IPS-15b (cell line): Measurements from ENCODE around the gene FGFBP1.

ENCODE experiments used
- H3K27me3 ChIP-seq: one replicate; pipeline ENCODE4 v1.6.1; 2013; ENCODE audit warnings: low read length; ENCODE audit not compliant: control insufficient read depth, insufficient read depth
- H3K36me3 ChIP-seq: one replicate; pipeline ENCODE4 v1.6.1; 2013; ENCODE audit warnings: low read length; ENCODE audit not compliant: control insufficient read depth, insufficient read depth
- H3K4me1 ChIP-seq: one replicate; pipeline ENCODE4 v1.6.1; 2013; ENCODE audit warnings: mild to moderate bottlenecking, low read length; ENCODE audit not compliant: control insufficient read depth, insufficient read depth
- H3K4me3 ChIP-seq: one replicate; pipeline ENCODE4 v1.5.1; 2013; ENCODE audit warnings: low read depth, low read length
- H3K9ac ChIP-seq: one replicate; pipeline ENCODE4 v1.6.1; 2013; ENCODE audit warnings: low read depth, mild to moderate bottlenecking, low read length
- H3K9me3 ChIP-seq: one replicate; pipeline ENCODE4 v1.6.1; 2013; ENCODE audit warnings: mild to moderate bottlenecking, low read length; ENCODE audit not compliant: control insufficient read depth, insufficient read depth

FGFBP1 gene

DNA sequence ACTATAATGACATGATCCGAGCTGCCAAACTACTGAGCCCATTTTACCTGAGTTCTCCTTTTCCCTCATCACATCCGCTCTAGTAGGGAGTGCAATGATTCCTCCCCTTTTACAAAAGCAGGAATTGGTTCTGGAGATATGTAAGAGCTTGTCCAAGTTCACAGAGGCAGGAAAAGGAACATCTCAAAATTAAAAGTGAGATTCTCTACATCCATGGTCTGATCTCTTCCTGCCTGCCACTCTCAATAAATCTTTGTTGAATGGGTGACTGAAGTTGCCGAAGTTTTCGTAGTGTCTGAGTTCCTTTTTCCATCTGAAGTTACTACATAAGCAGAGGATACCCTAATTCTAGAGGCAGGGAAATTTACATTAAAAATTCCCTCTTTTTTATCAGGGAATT is at the start of gene FGFBP1:
Gene FGFBP1, minus strand, starts transcription at position 101 of the 400 bp plus-strand sequence. CDS start 2,108 bp downstream, outside the sequence.
- Histone ChIP-seq H3K9me3 (no peaks in the 10 kb centered on the region), H3K27me3 (no peaks in the 10 kb centered on the region), H3K36me3 (no peaks in the 10 kb centered on the region), H3K4me1 (no peaks in the 10 kb centered on the region), H3K4me3 (no peak within 1 kb of the TSS), H3K9ac (no peak within 1 kb of the TSS)

DNA sequence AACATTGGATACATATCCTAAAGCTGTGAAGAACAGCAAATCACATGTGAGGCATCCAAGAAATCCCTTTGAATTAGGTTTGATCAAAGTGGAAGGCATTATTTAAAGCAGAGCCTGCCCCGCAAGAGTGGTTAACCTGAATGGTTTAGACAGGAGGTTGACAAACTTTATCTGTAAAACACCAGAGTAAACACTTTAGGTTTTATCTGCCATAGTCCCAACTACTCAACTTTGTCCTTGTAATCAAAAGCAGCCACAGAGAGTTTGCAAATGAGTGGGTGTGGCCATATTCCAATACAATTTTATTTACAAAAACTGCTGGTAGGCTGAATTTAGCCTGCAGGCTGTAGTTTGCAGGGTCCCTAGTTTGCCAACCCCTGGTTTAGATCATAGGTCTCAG is 49.7 kb upstream of the FGFBP1 start:
- Histone ChIP-seq H3K4me1 (no peaks in the 10 kb centered on the region), H3K27me3 (no peaks in the 10 kb centered on the region), H3K9me3 (no peaks in the 10 kb centered on the region), H3K4me3 (no peak overlapping the region), H3K9ac (no peak overlapping the region), H3K36me3 (peaks cover 12% of the 10 kb centered on the region)

DNA sequence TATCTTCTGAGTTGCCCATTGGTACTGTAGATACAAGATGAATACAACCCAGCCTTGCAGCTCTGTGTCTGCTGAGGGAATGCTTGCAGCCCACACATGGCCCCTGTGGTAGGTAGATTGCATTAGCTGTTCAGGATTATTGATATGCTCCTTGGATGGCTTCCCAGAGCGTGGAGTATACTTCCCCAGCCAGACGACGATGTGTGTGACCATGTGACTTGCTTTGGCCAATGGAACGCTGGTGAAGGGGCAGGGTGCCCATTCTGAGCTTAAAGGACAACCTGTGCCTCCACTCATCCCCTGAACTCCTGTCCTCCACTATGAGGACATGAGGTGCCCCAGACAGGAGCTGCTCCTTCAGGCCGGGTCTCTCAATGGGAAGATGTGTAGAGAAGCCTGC is 48.4 kb upstream of the FGFBP1 start:
- H3K9me3 ChIP-seq, result no peaks in the 10 kb centered on the region
- no peak overlapping the region for H3K4me3 ChIP-seq
- peaks cover 20% of the 10 kb centered on the region for H3K36me3 ChIP-seq
- H3K4me1 ChIP-seq, result no peaks in the 10 kb centered on the region
- no peak overlapping the region for H3K9ac ChIP-seq
- no peaks in the 10 kb centered on the region for H3K27me3 ChIP-seq

DNA sequence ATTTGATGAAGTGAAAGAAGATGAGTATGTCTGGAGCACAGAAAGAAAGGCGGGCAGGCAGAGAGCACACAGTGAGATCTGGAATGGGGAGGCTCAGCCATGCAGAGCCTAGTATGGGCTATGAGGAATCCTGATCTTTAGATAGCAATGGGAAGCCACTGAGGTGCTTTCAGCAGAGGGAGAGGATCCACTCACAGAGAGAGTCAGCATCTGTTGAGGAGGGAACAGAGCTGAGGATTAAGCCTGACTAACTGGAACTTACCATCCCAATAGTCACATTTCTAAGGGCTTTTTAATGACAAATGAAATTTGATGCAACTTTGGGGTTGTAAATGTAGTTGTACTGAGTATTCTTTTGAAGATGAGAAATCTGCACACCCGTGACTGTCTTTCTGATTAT is 45.1 kb upstream of the FGFBP1 start:
- peaks cover 18% of the 10 kb centered on the region for H3K36me3 ChIP-seq
- H3K27me3 ChIP-seq, result no peaks in the 10 kb centered on the region
- no peak overlapping the region for H3K4me3 ChIP-seq
- no peak overlapping the region for H3K9ac ChIP-seq
- H3K9me3 ChIP-seq, result no peaks in the 10 kb centered on the region
- peaks cover 2% of the 10 kb centered on the region for H3K4me1 ChIP-seq

DNA sequence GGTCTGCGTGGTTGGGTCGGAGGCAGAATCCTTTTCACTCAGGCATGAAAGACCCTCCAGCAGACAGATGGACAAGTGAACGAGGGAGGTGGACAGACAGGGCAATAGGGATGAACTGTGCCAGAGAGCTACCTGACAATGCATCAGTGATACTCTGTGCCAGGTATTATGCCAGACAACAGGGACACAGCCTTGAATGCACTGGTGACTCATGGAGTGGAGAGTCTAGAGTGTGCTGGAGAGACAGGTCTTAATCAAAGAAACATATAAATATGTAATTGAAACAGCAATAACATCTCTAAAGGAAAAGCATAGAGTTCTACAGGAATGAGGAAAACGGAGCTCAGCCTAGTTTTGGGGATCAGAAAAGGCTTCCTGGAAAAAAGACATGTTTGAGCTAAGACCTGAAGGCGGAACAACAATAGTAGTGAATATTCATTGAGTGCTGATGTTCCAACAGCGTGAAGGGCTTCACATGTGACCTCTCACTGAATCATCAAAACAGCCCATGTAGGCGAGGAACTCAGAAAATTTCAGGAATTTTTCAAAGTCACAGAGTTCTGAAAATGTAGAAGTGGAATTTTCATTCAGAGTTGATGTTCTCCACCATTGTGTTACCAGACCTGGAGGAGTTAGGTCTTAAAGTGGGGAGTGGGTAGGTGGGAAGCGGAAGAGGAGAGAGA is 44.4 kb upstream of the FGFBP1 start:
- Histone ChIP-seq H3K4me1 (peaks cover 2% of the 10 kb centered on the region), H3K36me3 (peaks cover 18% of the 10 kb centered on the region), H3K9ac (no peak overlapping the region), H3K9me3 (no peaks in the 10 kb centered on the region), H3K27me3 (no peaks in the 10 kb centered on the region), H3K4me3 (no peak overlapping the region)

DNA sequence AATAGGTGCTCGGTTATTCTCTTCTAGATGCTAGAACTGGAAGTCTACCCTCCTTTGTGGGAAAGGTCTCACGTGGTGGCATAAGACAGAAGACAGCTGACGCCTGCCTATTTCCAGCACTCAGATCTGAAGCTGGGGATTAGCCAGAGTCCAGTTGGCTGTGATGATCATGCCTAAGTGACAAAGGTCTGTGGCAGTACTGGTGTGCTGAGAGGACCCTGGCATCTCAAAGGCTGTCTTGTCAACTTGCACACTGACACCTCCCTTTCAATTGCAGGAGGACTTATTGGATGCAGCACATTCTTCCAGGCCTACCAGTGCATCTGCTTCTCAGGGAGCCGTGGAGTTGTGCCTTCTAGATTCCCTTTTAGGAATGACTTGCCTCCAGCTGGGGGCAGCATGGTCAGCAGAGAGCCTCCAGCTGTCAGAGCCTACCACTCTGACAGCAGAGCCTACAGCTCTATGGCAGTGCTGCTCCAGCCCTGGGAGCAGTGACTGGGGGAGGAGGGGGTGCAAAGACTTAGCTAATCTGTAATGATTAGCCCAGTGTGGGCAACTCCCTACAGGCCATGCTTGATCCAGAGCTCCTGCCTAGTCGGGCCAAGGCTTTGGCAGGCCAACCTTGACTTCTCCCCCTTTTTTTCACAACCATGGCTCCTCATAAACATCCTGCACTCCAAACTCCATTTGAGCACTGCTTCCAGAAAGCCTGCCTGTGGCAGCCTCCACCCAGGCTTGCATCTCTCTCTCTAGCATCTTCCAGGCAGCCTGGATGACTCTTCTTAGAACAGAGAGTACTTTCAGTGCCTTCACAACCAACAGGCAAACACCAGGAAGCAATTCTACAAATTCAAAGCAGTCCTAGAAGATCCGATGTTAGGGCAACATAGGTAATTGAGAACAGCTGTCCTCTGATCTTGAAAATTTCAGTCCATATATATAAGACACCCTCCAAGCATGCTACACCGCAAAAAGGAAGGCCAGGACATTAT is 38.2 kb upstream of the FGFBP1 start:
- no peak overlapping the region for H3K4me3 ChIP-seq
- no peak overlapping the region for H3K9ac ChIP-seq
- H3K27me3 ChIP-seq, result no peaks in the 10 kb centered on the region
- no peaks in the 10 kb centered on the region for H3K36me3 ChIP-seq
- H3K4me1 ChIP-seq, result peaks cover 2% of the 10 kb centered on the region
- H3K9me3 ChIP-seq, result no peaks in the 10 kb centered on the region

DNA sequence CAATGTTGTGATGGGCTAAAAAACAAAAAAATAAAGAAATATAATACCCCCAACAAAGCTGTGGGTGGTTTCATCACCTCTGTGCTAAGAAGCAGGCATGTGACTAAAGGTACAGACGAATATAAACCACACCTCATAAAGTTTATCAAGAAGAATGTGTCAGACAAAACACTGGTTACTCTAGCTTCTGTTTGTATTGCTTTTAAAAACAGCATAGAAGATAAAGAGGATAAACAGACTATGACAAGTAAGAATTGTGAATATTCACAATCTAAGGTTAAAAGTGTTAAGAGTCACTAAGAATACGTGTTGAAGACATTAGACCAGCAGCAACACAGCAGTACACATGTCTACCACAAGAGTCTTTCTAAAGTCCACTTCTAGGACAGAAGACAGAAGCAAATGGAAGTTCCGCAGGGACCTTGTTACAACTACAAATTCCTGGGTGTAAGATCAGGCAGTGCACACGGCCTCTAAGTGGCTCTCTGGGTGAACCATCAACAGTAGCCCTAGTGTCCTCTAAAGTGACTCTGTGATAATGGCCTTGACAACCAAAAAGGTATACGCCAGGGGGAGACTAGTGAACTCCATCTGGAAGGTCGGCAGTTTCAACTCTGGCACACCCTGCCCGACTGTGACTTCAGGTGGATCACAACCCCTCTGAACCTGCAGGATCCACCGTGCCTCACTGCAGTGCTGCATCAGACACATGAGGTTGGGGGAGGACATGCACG is 32.7 kb upstream of the FGFBP1 start:
- Histone ChIP-seq H3K9me3 (no peaks in the 10 kb centered on the region), H3K36me3 (no peaks in the 10 kb centered on the region), H3K9ac (no peak overlapping the region), H3K27me3 (no peaks in the 10 kb centered on the region), H3K4me1 (no peaks in the 10 kb centered on the region), H3K4me3 (no peak overlapping the region)

DNA sequence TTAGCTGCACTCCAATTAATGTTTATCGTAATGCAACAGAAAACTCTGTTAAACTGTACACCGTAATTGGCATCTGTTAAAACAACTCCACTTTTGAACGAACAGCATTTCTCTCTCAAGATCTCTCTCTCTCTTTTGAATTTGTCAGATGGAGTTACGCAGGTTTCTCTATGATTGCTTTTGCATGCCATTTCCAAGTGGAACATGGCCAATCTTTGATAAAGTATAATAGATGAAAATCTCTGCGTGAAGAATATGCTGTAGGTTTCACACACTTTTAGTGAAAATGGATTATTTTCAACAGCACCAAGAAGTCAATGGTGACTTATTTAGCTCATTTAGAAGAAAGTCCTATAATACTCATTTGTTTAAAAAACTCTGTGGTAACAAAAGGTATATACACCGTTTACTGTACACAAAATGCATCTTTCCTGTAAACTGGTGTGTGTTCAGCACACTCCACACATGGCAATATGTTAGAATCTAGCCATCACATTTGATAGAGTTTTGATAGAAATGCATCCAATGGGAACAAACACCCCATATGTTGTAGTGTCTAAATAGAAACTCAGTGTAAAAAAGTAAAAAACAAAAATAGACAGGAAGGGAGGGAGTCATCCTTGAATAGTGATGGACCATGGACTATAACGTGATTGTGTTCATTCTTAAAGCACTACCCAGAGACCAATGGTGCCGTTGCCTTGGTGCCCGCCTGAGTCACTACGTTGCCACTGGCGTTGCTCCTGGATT is 30.2 kb upstream of the FGFBP1 start:
- Histone ChIP-seq H3K4me3 (no peak overlapping the region), H3K36me3 (no peaks in the 10 kb centered on the region), H3K9me3 (no peaks in the 10 kb centered on the region), H3K4me1 (no peaks in the 10 kb centered on the region), H3K27me3 (no peaks in the 10 kb centered on the region), H3K9ac (no peak overlapping the region)

DNA sequence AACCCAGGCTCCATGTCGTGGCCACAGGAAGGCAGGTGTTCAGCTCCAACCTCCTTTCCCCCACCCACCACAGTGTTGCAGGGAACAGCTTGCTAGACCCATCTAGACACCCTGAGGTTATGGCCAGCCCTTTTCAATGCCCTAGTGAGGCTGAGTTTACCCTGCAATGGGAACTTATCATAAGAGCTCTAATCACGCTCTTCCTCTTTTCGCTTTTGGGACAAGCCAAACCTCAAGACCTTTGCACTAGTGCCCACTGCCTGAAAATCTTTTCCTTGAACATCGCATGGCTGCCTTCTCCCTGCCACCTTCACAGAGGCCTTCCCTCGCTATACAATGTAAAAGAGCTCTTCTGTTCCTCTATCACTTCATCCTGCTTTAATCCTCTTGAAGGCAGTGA is 26.8 kb upstream of the FGFBP1 start:
- Histone ChIP-seq H3K9me3 (no peaks in the 10 kb centered on the region), H3K27me3 (no peaks in the 10 kb centered on the region), H3K4me1 (no peaks in the 10 kb centered on the region), H3K4me3 (no peak overlapping the region), H3K9ac (no peak overlapping the region), H3K36me3 (no peaks in the 10 kb centered on the region)

DNA sequence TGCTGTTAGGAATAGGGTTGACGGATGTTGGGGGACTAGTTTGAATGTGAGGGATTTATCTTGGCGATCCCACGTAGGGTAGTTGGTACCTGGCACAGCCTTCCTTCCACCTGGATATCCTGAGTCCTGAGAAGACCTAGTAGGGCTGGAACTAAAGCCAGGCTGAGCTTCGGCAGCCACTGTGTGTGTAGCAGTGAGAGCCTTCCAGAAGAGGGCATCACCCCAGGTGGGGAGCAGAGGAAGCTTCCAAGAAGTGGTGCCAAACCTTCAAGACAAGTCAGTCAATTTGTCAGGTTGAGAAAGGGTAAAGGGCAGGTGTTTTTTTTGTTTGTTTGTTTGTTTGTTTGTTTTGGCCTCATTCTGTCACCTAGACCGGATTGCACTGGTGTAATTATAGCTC is 25.6 kb upstream of the FGFBP1 start:
- H3K9me3 ChIP-seq, result no peaks in the 10 kb centered on the region
- no peaks in the 10 kb centered on the region for H3K36me3 ChIP-seq
- H3K9ac ChIP-seq, result no peak overlapping the region

DNA sequence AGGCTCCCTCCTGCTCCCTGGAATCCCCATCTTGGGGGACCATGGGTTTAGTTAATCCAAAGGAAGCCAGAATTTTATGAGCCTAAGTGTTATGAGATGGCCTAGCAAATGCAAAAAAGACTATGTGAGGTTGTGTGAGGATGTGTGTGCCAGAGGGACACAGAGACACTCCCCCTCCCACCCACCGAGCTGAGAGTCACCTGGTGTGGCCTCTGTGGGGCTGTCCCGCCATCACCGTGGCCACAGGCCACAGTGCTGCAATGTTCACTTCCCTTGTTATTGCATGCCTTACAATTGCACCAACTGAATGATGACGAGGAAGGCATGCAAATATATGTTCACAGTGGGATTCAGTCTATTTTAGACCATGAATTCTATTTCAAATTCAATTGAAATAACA is 25.0 kb upstream of the FGFBP1 start:
- no peaks in the 10 kb centered on the region for H3K4me1 ChIP-seq
- H3K9ac ChIP-seq, result no peak overlapping the region
- H3K9me3 ChIP-seq, result no peaks in the 10 kb centered on the region
- no peaks in the 10 kb centered on the region for H3K27me3 ChIP-seq
- H3K36me3 ChIP-seq, result no peaks in the 10 kb centered on the region
- H3K4me3 ChIP-seq, result no peak overlapping the region

More for the DNA sequence above, 25.6 kb upstream of the FGFBP1 start:
- H3K4me3 ChIP-seq, result no peak overlapping the region
- no peaks in the 10 kb centered on the region for H3K4me1 ChIP-seq
- H3K27me3 ChIP-seq, result no peaks in the 10 kb centered on the region
